ENCODE data around the gene SEPTIN2. TPM values are rescaled to one million over a fixed set of nuclear protein-coding genes. Genes with fewer than 3 reads are reported as not detected.
"Not testable (repeated sequence)": the region's sequence is repeated elsewhere in the genome, so short reads cannot be mapped to it uniquely, and the experiment has no call there.

Gene SEPTIN2
- total RNA-seq, 2 donors from 2014 or later, result 143 to 193 TPM

DNA sequence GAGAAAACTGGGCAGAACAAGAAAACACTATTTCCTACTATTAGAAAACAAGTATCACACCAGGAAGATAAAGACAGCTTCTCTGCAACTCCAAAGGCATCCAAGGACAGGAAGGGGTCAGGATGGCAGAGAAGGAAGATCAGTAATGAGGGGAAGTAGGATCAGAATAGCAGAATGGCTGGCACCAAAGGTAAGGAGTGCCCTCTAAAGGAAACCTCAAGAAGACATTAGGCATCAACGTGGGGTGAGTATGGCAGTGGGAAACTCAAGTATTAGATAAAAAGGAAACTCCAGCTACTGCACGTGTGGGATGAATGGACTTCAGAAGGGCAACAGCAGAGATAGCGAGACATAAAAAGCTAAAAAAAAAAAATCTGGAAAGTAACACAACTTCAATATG lies 26.1 kb upstream of the SEPTIN2 start:
- Histone ChIP-seq H3K4me3 (no peak overlapping the region), H3K4me1 (peaks cover 0 to 34% of the 10 kb centered on the region in 2 donors), H3K36me3 (no peaks in the 10 kb centered on the region), H3K27ac (no peak overlapping the region), H3K27me3 (no peaks in the 10 kb centered on the region), H3K9me3 (no peaks in the 10 kb centered on the region)
- no peak for DNase-seq (ENCODE audit: low spot score)
- TF ChIP-seq, protein P1, sequence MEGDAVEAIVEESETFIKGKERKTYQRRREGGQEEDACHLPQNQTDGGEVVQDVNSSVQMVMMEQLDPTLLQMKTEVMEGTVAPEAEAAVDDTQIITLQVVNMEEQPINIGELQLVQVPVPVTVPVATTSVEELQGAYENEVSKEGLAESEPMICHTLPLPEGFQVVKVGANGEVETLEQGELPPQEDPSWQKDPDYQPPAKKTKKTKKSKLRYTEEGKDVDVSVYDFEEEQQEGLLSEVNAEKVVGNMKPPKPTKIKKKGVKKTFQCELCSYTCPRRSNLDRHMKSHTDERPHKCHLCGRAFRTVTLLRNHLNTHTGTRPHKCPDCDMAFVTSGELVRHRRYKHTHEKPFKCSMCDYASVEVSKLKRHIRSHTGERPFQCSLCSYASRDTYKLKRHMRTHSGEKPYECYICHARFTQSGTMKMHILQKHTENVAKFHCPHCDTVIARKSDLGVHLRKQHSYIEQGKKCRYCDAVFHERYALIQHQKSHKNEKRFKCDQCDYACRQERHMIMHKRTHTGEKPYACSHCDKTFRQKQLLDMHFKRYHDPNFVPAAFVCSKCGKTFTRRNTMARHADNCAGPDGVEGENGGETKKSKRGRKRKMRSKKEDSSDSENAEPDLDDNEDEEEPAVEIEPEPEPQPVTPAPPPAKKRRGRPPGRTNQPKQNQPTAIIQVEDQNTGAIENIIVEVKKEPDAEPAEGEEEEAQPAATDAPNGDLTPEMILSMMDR (IDR thresholded peaks at IDR 0.05), result no peak

DNA sequence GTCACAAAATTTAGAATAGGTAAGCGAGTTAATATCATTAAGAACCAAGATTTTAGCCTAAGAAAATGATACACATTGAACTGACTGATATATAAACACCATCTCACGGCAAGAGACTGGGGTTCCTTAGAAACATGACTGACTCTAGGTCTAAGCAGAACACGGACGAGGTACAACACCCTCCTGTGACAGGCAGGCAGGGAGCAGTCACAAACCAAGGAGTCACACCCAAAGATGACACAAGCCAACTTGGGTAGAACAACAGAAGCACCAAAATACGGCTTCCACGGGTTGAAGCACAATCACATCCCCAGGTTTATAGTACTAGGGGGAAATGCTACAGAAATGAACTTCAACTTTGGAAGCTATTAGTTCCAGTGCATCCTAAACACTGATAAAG lies 24.6 kb upstream of the SEPTIN2 start:
- Histone ChIP-seq H3K27me3 (no peaks in the 10 kb centered on the region), H3K9me3 (no peaks in the 10 kb centered on the region), H3K27ac (no peak overlapping the region), H3K4me3 (no peak overlapping the region), H3K4me1 (peaks cover 0 to 34% of the 10 kb centered on the region in 2 donors), H3K36me3 (no peaks in the 10 kb centered on the region)
- no peak for DNase-seq (ENCODE audit: low spot score)
- TF ChIP-seq, protein P1 (IDR thresholded peaks at IDR 0.05), result no peak

DNA sequence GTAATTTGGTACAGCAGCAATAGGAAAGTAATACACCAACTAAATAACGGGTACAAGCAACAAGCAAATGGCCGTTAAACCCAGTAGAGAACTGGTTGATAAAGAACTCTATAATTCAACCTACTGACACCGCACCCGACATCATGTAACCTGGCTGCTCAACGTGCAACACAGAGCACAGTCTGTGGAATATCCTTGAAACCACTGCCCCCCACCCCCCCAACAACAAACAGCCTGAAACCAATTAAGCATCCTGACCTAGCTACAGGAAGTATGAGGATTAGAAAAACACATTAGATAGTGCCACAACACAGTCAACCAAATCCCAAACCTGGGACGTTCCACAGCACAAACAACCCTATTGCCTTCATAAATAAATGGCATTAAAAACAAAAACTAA lies 23.7 kb upstream of the SEPTIN2 start:
- H3K27ac ChIP-seq, result no peak overlapping the region
- no peaks in the 10 kb centered on the region for H3K36me3 ChIP-seq
- peaks cover 0 to 34% of the 10 kb centered on the region in 2 donors for H3K4me1 ChIP-seq
- no peak for DNase-seq (ENCODE audit: low spot score)
- no peaks in the 10 kb centered on the region for H3K27me3 ChIP-seq
- H3K4me3 ChIP-seq, result no peak overlapping the region
- TF ChIP-seq, protein P1 (IDR thresholded peaks at IDR 0.05), result no peak
- H3K9me3 ChIP-seq, result no peaks in the 10 kb centered on the region

DNA sequence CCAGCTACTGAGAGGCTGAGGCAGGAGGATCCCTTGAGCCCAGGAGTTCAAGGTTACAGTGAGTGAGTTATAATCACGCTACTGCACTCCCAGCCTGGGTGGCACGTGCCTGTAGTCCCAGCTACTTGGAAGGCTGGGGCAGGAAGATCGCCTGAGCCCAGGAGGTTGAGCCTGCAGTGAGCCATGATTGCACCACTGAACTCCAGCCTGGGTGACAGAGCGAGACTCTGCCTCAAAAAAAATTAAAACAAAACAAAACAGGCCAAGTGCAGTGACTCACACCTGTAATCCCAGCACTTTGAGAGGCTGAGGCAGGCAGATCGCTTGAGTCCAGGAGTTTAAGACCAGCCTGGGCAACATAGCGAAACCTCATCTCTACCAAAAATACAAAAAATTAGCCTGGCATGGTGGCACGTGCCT lies 22.3 kb upstream of the SEPTIN2 start:
- H3K27ac ChIP-seq; H3K36me3 ChIP-seq; DNase-seq (ENCODE audit: low spot score); H3K27me3 ChIP-seq; H3K9me3 ChIP-seq; H3K4me3 ChIP-seq: not testable (repeated sequence)
- H3K4me1 ChIP-seq, result peaks cover 0 to 27% of the 10 kb centered on the region in 2 donors

DNA sequence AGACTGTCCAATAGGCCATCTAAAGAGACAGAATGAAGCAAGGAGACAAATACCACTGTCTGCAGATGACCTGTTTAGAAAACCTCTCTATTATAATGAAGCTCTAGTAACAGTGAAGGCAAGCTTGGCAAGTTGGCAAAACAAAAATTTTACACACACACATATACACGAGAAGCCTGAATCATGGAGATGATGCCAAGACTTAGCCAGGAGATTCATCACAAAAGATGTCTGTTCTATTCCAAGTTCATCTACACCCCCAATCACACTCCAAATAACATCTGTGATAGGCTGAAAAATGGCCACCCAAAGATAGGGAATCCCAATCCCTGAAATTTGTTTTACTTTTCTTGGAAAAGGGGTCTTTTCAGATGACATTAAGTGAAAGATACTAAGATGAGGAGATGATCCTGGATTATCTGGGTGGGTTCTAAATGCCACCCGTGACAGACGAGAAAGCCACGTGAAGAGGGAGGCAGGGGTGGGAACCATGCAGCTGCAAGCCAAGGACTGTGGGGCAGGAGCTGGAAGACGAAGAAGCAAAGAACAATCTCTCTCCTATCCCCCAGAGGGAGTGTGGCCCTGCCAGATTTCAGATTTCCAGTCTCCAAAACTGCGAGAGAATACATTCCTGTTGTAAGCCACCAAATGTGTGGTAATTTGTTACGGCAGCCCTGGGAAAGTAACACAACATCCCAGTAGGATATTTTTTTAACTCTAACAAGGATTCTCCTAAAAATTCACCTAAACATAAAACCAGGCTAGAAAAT lies 20.2 kb upstream of the SEPTIN2 start:
- Histone ChIP-seq H3K36me3 (peaks cover 4% of the 10 kb centered on the region), H3K27me3 (no peaks in the 10 kb centered on the region), H3K9me3 (no peaks in the 10 kb centered on the region), H3K4me3 (no peak overlapping the region), H3K27ac (no peak overlapping the region), H3K4me1 (peaks cover 0 to 8% of the 10 kb centered on the region in 2 donors)
- DNase-seq (ENCODE audit: low spot score), result no peak
- TF ChIP-seq, protein P1 (IDR thresholded peaks at IDR 0.05), result no peak

DNA sequence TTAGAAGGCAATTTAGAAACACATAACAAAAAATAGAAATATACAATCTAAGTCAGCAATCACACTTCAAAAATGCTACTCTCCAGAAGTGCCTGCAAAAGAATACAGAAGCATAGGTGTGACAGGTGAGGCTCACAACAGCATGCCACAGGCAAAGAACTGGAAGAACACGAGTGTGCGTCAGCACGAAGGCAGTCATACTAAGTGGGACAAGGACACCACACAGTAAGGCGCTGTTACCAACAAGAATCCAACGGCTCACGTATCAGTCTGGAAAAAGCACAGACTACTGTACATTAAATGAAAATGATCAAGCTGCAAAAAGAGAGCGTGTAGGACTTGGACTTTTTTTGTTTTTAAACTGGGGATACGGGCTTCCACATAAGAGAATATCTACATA lies 19.0 kb upstream of the SEPTIN2 start:
- H3K4me3 ChIP-seq, result no peak overlapping the region
- no peaks in the 10 kb centered on the region for H3K9me3 ChIP-seq
- TF ChIP-seq, protein P1 (IDR thresholded peaks at IDR 0.05), result no peak
- peaks cover 4% of the 10 kb centered on the region for H3K36me3 ChIP-seq
- no peak for DNase-seq (ENCODE audit: low spot score)
- no peaks in the 10 kb centered on the region for H3K27me3 ChIP-seq
- H3K27ac ChIP-seq, result no peak overlapping the region
- H3K4me1 ChIP-seq, result peaks cover 0 to 5% of the 10 kb centered on the region in 2 donors

All from right atrium auricular region (tissue), 2 donors.